Urothelium cell line (cell line): ENCODE data around the gene RASL10B.
"Not testable (repeated sequence)": the region's sequence is repeated elsewhere in the genome, so short reads cannot be mapped to it uniquely, and the experiment has no call there.

Experiments used
- DNase-seq: peaks from one replicate; pipeline ENCODE4 v3.0.0; 2011; ENCODE audit warnings: low spot score, mixed read lengths
- FAIRE-seq: peaks from 2 replicates; lab custom pipeline; 2011; peaks lifted over from hg19 to GRCh38; lab: Jason Lieb, UNC

The RASL10B gene, protein sequence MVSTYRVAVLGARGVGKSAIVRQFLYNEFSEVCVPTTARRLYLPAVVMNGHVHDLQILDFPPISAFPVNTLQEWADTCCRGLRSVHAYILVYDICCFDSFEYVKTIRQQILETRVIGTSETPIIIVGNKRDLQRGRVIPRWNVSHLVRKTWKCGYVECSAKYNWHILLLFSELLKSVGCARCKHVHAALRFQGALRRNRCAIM

DNA sequence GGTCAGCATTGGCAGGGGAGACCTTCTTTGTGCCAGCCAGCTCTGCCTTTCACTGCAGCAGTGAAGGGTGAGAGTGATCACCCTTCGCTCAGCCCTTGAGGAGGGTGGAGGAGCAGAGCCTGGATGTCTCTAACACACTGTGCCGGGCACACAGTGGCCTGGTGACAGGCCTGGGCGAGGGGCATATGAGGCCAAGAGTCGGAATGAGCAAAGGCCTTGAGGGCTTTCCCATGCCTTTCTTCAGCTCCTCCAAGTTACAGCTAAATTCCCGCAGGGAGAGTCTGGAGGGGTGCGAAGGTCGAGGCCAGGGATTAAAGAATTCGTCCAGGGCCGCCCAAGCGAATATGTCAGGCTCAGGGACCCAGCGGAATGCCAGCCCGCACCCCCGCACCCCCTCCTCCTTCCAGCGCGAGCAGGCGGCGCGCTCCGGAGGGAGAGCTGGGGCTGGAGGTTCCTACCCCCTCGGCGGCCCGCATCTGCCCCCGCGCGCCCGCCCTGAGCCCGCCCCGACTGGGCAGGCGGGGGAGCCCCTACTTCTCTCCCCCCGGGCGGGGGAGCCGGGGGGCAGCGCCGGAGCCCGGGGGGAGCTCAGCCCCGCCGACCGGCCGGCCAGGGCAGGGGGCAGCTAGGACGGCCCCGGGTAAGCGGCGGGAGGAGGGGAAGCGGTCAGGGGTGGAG lies at the start of gene RASL10B:
TSS of gene RASL10B (plus strand) at position 401 of the 678 bp plus-strand sequence. CDS start 3,546 bp downstream, outside the sequence.
- FAIRE-seq: no peak
- DNase-seq: peak; percentile 89

DNA sequence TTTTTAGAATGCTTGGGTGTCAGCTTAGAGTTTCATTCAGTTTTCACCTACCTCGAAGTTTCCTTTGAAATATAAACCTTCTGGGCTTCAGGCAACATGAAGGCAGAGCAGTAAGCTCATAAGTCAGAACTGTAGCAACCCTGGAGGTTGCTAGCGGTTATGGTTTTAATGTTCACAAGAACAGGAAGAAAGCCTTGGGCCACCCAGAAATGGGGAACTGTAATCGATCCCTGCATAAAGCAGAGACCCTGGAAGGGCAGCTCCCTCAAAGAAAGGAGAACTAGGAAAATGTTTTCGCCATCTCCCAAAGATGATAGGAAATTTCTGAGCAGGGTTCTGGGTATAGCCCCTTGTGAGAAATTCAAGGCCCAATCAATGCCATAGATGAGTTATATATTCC lies 47.8 kb upstream of the RASL10B start:
- no peak for FAIRE-seq
- no peak for DNase-seq

DNA sequence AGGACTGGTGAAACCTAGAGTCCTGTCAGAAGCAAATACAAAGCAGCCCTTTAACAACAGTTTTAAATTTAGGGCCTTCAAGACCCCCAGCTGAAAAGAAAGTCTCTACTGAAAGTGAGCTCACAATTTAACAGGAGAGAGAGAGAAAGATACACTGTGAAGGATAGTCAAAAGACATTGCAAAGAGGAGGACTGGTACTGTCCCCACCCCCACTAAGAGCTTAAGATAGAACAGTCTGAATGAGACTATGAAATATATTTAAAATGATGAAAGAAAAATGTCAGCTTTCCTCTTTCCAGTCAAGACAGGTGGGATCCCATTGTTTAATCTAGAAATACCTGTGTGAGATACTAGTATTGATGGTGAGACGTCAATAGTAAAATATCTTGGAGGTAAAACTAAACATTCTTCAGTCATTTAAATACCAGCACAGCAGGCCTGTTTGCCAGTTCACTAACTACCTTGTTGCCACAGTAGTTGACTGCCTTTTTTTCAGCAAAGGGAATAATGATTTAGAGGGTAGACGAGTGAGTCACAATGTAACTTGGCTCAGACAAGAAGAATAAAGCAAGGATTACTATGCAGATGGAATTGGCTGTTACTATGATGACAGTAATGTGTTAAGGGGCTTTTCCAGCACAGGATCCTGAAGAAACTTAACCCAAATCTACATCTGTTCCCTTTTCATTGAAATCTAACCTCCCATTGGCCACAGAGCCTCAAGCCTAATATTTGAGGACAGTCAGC lies 47.2 kb upstream of the RASL10B start:
- DNase-seq (no peak), FAIRE-seq (no peak)

DNA sequence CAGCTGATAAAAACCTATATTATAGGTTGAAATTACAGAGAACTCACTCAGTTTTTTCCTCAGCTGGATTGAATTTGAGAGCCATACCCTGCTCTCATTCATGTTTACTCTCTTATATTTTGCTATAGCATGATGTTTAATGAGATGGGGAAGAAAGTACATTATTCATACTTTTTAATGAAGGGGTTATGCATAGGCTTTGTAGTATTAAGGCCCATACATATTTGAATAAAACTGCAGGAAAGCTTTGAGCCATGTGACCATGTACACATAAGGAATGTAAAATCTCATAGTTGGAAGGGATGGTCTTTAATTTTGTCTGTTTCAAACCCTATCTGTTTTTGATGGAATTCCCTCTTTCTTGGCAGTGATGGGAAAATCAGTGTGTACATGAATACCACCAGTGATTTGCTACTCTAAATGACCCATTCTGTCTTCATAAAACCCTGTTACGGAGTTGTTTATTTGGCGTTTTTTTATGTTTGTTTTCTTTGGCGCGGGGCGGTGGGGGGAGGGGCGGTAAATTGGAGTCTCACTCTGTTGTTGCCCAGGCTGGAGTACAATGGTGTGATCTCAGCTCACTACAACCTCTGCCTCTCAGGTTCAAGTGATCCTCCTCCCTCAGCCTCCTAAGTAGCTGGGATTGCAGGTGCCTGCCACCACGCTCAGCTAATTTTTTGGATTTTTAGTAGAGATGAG lies 38.8 kb upstream of the RASL10B start:
- DNase-seq (no peak), FAIRE-seq (no peak)

DNA sequence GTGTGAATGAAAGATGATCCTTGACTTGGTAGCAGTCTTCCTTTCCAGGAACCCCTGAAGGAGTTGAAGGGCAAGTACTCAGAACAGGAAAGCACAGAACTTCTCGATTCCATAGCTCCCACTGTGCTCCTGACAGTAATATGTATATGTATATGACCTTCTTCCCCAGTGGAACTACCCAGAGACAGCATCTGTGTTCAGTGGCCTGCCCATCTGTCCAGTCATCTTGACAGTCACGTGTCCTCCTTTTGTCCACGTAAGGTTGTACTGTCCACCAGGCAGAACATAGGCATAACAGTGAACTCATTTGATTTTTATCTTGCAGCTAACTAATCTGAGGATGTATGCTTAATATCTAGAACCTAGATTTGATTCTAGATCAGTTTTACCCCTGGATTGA lies 37.8 kb upstream of the RASL10B start:
- DNase-seq (no peak), FAIRE-seq (no peak)

DNA sequence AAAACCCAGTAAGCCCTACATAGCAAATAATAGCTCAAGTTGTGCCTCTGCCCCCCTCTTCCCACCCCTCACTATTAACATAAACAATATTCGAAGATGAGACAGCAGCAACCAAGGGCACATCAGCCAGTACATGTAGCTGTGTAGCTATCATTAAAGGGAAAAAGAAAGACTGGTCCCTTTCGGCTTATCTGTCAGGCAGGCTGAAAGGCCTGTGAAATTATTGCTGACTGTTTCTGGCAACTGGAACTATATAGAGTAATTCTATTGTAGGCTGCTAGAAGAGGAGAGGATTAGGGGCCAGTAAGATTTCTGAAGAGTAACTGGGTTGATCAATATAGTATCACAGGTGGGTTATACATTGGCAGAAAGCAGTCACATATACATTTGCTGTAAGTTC lies 36.5 kb upstream of the RASL10B start:
- DNase-seq: no peak

DNA sequence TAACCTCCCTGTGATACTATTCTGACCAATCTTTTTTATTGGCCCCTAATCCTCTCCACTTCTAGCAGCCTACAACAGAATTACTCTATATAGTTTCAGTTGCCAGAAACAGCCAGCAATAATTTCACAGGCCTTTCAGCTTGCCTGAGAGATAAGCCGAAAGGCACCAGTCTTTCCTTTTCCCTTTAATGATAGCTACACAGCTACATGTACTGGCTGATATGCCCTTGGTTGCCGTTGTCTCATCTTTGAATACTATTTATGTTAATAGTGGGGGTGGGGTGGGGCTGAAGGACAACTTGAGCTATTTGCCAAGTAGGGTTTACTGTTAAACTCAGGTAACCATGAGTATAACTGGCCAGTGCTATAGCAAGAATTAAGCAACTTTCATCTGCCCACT lies 35.8 kb upstream of the RASL10B start:
- FAIRE-seq (no peak), DNase-seq (no peak)

More for the DNA sequence above, 36.5 kb upstream of the RASL10B start:
- no peak for FAIRE-seq

DNA sequence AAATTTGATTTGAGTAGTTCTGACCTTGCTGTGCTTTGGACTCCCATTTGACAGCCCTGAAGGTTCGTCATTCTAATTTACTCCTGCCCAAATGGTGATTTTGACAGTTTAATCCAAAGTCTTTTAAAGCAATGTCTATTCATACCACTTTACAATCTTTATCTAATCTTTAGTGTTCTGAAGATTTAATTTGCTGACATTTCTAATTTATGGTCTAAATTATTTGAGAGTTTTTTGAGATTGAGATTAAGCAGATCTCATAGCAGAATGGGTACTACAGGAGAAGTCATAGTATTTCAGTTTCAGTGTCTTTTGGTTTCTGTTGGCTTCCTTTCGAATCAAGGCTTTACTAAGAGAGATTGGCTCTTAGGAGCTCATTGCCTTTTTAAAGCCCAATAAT lies 32.6 kb upstream of the RASL10B start:
- no peak for FAIRE-seq

DNA sequence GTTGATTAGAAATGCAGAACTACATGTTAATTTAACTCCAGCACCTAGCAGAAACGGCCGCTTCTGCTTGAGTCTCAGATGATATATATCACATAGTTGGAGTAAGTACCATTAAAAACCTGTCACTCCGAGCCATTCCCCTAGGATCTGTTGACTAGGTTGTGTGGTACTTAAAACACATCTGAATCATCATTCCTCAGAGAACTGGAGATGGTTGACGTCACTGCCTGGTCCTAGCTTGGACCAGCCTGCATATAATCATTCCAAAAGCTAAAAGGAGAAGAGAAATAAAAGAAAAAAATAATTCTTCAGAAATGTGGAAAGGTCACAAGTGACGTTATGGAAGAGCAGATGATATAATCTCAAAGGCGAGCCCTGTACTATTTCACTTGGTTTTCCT lies 31.3 kb upstream of the RASL10B start:
- FAIRE-seq: no peak
- no peak for DNase-seq

More for the DNA sequence above, 32.6 kb upstream of the RASL10B start:
- no peak for DNase-seq

DNA sequence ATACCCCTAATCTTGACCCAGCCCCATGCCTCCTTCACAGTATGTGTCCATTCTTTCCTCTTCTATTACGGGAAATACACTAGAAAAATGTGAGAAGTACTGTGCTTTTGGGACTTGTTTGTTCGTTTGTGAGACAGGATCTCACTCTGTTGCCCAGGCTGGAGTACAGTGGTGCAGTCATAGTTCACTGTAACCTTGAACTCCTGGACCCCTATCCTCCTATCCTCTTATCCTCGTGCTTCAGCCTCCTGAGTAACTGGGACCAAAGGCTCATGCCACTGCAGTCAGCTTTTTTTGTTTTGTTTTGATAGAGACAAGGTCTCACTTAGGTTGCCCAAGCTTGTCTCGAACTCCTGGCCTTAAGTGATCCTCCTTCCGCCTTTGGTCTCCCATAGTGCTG lies 29.9 kb upstream of the RASL10B start:
- DNase-seq (no peak), FAIRE-seq (no peak)

DNA sequence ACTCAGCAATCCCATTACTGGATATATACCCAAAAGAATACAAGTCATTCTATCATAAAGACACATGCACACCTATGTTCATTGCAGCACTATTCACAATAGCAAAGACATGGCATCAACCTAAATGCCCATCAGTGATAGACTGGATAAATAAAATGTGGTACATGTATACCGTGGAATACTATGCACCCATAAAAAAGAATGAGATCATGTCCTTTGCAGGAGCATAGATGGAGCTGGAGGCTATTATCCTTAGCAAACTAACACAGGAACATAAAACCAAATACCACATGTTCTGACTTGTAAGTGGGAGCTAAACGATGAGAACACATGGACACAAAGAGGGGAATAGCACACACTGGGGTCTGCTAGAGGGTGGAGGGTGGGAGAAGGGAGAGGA lies 28.1 kb upstream of the RASL10B start:
- not testable (repeated sequence) for FAIRE-seq

DNA sequence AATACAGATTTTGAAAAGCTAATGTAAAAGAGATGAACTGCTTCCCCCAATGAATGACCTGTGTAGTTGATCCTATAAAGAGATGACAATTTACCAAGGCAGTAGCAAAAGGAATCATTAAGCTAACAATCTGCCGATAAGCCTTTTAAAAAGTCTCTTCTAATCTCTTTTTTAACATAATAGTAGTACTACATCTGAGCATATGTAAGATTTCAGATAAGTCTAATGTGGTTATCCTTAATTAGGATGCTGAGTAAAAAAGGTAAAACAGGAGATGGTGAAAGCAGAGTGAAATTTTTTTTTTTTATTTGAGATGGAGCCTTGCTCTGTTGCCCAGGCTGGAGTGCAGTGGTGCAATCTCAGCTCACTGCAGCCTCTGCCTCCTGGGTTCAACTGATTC lies 26.2 kb upstream of the RASL10B start:
- DNase-seq: no peak

More for the DNA sequence above, 28.1 kb upstream of the RASL10B start:
- DNase-seq: not testable (repeated sequence)

DNA sequence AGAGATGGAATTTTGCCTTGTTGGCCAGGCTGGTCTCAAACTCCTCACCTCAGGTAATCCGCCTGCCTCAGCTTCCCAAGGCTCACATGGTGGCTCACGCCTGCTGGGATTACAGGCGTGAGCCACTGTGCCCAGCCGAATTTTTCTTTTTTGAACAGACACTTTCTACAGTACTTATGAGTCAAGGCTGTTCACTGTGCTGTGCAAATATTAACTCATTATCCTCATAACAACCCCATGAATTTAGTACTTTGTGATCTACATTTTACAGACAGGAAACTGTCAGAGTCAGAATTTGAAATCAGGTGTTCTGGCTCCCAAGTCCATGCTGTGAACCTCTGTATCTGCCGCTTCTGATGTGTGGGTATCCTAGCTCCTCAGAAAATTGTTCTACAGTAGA lies 25.7 kb upstream of the RASL10B start:
- FAIRE-seq: no peak

More for the DNA sequence above, 26.2 kb upstream of the RASL10B start:
- no peak for FAIRE-seq

DNA sequence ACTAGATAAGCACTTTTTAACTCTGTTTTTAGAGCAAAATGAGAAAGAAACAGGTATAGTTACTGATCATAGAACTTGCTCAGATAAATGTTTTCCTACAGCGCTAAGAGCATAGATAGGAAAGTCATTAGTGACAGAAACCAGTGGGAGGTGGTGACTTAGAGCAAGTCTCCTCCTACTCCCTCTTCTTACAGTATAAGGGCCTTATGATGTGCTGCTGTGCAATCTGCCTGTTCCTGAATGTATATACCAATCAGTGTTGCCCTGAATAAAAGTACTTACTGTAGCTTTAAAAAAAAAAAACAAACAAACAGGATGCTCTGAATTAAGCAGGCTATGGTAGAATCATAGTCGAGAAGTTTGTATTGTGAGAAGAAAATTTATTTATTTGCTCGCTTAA lies 23.3 kb upstream of the RASL10B start:
- FAIRE-seq (no peak), DNase-seq (no peak)

More for the DNA sequence above, 25.7 kb upstream of the RASL10B start:
- DNase-seq: no peak

DNA sequence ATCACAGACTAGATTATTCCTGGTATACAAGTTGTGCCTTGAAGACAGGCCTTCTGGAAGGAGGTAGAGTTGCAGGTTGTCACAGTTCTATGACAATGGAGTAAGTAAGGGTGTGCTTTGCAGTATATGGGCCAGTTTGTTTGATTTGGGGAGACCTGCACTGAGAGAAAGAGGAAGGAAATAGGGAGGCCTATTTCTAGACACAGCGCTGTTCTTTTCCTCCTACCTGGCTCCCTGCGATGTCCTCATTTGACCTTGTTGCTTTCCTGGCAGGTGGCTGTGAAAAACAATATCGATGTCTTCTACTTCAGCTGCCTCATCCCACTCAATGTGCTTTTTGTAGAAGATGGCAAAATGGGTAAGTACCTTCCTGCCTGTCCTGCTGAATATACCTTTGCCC lies 22.5 kb upstream of the RASL10B start:
- no peak for FAIRE-seq
- DNase-seq: no peak

DNA sequence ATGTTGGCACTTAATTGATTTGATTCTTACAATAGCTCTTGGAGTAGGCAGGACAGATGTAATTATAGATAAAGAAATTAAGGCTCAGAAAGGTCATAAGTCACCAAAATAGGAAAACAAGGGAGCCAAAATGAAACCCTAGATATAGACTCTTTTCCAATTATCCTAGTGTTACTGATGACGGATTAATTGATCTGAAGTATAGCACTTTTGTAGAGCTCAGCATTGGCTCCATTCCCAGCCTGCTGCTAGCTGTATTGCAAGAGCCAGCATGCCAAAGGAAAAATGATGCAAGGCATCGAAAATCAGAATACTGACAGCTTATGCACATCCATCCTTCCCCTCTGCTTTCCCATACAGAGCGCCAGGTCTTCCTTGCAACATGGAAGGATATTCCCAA lies 21.6 kb upstream of the RASL10B start:
- FAIRE-seq: no peak
- no peak for DNase-seq

DNA sequence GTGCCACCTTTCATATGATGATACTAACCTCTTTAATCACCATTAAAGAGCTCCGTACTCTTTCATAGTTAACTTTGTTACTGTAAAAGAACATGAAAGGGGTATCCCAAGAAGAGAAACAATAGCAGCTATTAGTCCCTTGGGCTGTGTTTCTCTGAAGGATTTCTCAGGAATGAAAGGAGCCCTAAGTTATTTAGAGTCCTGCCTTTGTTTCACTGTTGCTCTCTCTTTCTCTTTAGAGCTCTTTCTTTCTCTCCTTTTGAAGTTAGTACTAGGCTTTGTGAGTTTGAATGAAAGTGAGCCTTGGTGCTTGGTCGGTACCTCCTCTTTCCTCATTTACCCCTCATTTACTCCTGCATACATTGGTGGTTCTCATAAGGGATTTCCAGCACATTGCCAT lies 20.5 kb upstream of the RASL10B start:
- FAIRE-seq (no peak), DNase-seq (no peak)

DNA sequence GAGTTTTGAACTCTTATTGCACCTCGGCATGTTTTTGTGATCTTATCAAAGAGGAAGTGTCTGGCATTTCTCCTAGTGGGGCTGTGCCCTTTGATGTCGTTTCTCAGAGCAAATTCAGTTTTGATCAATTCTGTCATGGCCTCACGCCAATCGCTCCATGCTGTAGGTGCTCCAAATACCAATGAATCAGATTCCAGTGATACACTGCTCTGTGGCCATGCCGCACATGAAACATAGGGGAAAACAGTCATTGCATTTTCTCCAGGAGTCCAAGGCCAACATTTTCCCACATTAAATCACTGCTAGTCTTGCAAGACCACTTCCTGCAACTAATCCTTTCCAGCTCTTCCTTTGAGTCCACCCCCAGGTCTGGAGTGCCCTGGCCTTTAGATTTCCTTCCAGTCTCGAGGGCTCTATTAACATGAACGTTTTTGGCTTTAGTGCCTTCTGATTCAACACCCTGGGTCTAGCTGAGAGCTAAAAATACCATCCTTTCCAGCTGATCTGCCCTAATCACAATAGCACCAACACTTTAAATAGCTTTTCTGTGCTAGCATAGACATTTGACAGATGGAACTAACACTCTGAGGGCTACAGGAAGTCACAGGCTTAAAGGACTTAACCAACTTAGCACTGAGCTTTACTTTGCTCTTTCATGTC lies 18.2 kb upstream of the RASL10B start:
- no peak for DNase-seq
- FAIRE-seq: no peak

DNA sequence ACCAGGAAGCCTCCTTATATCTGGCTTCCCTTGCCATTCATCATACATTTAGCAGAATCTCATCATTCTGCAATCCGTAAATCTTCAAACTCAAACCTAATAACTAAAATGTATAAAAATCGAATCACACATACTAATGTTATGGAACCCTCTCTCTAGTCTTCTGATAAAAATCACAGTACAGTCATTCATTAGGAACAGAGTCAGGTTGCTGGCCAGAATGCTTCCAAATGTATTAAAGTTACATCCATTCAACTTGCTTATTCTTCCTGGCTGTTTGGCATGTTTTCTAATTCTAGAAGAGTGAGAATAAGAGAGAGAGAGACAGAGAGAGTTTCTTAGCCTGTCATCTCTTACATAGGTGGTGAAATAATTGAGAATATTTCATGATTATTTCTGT lies 16.5 kb upstream of the RASL10B start:
- FAIRE-seq: no peak
- no peak for DNase-seq

DNA sequence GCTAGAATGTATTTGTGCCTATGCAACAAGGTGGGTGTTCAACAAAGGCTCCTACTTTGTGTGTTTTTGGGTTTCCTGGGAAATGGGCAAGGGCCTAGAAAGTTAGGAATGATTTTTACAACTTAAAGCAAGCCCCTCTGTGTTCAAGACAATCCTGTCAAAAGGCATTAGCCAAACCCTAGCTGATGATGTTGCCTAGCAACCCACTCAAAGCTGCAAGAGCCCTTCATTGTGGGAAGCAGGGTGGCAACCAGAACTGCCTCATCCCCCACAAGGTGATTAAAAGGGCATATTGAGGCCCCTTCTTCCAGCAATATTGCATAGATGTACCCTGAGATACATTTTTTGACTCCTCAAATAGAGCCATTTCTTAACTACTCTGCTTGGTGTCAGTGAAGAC lies 16.0 kb upstream of the RASL10B start:
- FAIRE-seq (no peak), DNase-seq (no peak)

DNA sequence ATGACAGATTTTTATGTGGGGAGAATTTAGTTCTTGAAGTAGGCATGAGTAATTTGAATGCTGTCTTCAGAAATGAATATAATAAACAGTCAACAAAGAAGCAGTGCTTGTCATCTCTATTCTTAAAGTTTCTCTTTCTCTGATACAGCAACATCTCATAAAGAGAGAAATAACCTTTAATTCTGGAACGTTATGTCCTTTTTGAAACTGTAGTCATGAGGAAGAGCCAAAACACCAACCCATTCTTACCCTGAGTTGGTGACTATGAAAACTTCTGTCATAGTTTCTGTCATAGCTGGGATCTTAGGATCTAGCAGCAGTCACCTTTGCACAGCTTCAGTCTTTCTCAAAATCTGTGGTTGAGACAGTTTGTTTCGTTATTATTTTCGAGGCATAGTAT lies 15.3 kb upstream of the RASL10B start:
- FAIRE-seq: no peak
- DNase-seq: no peak
